HPDE6-E6E7 (cell line): ENCODE data around the gene CSAG3.
"Not testable (repeated sequence)": the region's sequence is repeated elsewhere in the genome, so short reads cannot be mapped to it uniquely, and the experiment has no call there.

ENCODE experiments used
- DNase-seq: peaks from one replicate; pipeline ENCODE4 v3.0.0; 2011; ENCODE audit warnings: missing footprints; ENCODE audit errors: extremely low spot score

Gene CSAG3

DNA sequence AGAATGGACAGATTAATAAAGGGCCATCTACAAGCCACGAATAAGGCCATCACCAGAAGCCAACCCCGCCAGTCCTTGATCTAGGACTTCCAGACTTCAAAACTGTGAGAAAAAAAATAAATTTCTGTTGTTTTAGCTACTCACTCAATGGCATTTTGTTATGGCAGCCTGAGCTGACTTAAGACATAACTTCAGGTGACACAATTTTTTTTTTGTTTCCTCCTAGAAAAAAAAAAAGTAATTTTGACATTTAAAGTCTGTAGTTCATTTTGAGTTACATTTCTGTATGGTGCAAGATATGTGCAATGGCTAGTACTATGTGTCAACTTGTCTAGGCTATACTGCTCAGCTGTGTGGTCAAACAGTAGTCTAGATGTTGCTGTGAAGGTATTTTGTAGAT is at the start of gene CSAG3:
CSAG3 (plus strand) TSS at position 301 of the 400 bp plus-strand sequence.
- DNase-seq = not testable (repeated sequence)

DNA sequence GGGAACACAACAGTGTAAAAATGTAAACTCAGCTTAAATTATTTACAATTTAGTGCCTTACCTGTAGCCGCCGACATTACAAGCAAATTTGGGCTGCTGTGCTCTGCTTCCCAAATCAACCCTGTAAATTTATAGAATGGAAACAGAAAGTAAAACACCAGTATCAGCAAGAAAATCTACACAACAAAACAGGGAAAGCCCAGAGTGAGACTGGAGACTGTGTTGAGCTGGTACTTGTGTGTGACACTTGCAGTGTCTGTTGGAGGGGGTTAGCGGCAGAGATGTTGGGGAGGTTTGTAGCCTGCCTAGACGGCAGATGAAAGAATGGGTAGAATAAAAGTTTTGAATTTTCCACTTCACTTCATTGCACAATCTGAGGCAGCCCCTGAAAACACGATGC is 45.8 kb upstream of the CSAG3 start:
- not testable (repeated sequence) for DNase-seq

GRCh38 chrX:152713815-152714787 is 44.9 kb upstream of the CSAG3 start, which contains the start of gene MAGEA2B:
Gene MAGEA2B, plus strand, starts transcription at chrX:152714628. Its CDS starts 2,479 bp downstream, at chrX:152717107.
- not testable (repeated sequence) for DNase-seq

DNA sequence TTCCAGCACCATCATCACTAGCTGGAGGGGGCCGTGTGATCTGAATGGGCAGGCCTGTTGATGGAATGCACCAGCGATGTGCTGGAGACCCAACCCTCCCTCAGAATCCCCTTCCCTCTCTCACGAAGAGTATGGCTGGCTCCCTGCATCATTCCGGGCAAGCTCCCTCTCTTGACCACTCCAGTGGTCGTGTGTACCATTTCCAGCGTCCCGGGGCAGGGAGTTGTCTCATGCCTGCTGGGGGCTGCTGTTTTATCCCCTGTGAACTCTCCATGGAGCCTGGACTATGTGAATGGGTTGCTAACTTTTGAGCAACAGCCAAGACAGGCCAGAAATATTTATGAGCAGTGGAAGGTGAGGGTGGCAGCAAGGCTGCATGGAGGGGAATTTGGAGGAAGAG is 33.6 kb upstream of the CSAG3 start:
- no peak for DNase-seq

GRCh38 chrX:152733261-152733975 is 25.6 kb upstream of the CSAG3 start, which contains the start of the genes CSAG1 and MAGEA12:
Gene CSAG1, minus strand, starts transcription at chrX:152733721. Its CDS starts 1,261 bp downstream, at chrX:152732460.
Gene MAGEA12, plus strand, starts transcription at chrX:152733757. Its CDS starts 2,405 bp downstream, at chrX:152736162.
- no peak for DNase-seq

DNA sequence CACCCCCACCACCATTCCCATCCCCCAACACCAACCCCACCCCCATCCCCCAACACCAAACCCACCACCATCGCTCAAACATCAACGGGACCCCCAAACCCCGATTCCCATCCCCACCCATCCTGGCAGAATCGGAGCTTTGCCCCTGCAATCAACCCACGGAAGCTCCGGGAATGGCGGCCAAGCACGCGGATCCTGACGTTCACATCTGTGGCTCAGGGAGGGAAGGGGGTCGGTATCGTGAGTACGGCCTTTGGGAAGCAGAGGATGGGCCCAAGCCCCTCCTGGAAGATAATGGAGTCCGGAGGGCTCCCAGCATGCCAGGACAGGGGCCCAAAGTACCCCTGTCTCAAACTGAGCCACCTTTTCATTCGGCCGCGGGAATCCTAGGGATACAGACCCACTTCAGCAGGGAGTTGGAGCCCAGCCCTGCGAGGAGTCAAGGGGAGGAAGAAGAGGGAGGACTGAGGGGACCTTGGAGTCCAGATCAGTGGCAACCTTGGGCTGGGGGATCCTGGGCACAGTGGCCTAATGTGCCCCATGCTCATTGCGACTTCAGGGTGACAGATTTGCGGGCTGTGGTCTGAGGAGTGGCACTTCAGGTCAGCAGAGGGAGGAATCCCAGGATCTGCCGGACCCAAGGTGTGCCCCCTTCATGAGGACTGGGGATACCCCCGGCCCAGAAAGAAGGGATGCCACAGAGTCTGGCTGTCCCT is 24.7 kb upstream of the CSAG3 start:
- DNase-seq = not testable (repeated sequence)

DNA sequence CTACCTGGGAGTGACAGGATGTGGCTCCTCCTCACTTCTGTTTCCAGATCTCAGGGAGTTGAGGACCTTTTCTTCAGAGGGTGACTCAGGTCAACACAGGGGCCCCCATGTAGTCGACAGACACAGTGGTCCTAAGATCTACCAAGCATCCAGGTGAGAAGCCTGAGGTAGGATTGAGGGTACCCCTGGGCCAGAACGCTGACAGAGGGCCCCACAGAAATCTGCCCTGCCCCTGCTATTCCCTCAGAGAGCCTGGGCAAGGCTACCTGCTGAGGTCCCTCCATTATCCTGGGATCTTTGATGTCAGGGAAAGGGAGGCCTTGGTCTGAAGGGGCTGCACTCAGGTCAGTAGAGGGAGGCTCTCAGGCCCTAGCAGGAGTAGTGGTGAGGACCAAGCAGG is 23.9 kb upstream of the CSAG3 start:
- DNase-seq = no peak

- DNase-seq = no peak
Observed at GRCh38 chrX:152735860-152736511, 23.0 kb upstream of the CSAG3 start.

DNA sequence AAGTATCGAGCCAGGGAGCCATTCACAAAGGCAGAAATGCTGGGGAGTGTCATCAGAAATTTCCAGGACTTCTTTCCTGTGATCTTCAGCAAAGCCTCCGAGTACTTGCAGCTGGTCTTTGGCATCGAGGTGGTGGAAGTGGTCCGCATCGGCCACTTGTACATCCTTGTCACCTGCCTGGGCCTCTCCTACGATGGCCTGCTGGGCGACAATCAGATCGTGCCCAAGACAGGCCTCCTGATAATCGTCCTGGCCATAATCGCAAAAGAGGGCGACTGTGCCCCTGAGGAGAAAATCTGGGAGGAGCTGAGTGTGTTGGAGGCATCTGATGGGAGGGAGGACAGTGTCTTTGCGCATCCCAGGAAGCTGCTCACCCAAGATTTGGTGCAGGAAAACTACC is 22.5 kb upstream of the CSAG3 start:
- DNase-seq = not testable (repeated sequence)

DNA sequence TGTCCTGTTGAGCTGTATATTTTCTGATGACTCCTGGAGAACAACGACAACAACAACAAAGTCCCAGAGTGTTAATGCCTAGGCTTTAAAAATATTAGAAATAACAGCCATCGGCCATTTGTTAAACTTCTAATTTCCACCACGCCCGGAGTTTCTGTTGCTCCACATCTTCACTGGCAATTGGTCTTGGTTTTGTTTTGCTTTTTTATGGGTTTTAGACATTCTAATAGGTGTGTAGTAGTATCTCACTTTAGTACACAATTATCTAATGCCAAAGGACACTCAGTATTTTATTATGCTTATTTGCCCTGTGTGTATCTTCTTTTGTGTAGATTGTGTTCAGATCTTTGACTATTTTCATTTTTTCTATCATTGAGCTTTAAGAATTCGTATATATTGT is 20.5 kb upstream of the CSAG3 start:
- DNase-seq = no peak

- not testable (repeated sequence) for DNase-seq
Observed at GRCh38 chrX:152753686-152754650, 5.0 kb upstream of the CSAG3 start, which contains the start of gene MAGEA2. Gene MAGEA2, minus strand, starts transcription at chrX:152753842. Its CDS starts 2,479 bp downstream, at chrX:152751363.

DNA sequence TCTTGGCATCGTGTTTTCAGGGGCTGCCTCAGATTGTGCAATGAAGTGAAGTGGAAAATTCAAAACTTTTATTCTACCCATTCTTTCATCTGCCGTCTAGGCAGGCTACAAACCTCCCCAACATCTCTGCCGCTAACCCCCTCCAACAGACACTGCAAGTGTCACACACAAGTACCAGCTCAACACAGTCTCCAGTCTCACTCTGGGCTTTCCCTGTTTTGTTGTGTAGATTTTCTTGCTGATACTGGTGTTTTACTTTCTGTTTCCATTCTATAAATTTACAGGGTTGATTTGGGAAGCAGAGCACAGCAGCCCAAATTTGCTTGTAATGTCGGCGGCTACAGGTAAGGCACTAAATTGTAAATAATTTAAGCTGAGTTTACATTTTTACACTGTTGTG is 4.1 kb upstream of the CSAG3 start:
- DNase-seq = not testable (repeated sequence)

DNA sequence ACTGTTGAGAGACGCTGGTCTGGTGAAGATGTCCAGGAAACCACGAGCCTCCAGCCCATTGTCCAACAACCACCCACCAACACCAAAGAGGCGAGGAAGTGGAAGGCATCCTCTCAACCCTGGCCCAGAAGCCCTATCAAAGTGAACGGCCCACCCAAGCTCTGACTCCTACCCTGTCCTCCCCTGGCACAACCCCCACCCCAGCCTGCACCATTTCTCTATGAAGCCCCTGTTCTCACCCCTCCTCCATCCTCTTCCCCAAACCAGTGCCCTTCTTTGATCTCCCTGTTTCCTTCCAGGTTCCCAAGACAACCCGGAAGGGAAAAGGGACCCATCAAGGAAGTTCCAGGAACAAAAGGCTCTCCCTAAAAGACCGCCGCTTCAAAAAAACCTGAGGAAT is 526 bp downstream of the CSAG3 start:
- not testable (repeated sequence) for DNase-seq

DNA sequence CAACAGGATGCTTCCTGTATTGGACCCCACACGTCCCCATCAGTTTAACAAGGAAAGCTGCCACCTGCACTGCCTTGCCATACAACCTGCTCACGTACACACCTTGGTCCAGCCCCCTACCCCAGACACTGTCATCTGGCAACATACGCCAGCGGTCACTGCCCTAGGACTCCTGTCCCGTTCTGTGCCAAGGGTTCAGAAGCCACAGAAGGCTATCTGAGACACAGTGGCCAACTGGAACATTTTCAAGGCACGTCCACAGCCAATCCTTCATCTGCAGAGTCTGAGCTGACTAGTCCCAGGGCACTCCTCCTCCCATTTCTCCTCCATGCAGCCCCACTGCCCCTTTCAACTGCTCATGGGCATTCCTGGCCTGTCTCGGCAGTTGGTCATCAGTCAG is 2.6 kb downstream of the CSAG3 start:
- DNase-seq = not testable (repeated sequence)

DNA sequence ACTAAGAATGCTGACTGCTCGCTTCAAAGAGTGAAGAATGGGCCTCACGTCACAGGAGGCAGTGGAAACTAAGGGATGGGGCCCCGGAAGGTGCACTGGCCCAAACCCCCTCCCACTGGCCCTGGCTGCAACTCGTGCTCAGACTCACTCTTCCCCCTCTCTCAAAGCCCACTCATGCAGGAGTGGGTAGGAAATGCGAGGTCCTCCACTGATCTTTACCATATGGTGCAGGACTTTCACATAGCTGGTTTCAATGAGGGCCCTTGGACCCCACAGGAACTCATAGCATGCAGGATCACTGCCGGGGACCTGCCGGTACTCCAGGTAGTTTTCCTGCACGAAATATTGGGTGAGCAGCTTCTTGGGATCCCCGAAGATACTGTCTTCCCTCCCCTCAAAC is 7.5 kb downstream of the CSAG3 start:
- not testable (repeated sequence) for DNase-seq

GRCh38 chrX:152769549-152770289 is 10.7 kb downstream of the CSAG3 start, which contains the start of gene MAGEA6:
Gene MAGEA6, minus strand, starts transcription at chrX:152769689. Its CDS starts 2,039 bp downstream, at chrX:152767650.
- not testable (repeated sequence) for DNase-seq

DNA sequence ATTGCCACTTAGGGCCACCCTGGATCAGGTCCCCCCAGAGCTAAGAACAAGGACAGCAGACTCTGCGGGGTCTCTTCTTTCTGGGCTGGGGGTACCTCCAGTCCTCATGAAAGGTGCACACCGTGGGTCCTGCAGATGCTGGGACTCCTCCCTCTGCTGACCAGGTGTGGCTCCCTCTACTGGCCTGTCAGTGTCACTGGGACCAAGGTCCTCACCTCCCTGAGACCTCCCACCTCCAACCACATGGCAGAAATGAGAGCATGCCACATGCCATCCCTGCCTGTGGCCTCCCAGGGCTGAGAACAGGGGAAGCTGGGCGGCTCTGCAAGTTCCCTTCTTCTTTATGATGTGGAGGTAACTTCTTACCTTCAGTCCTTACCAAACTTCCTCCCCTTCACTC is 28.0 kb downstream of the CSAG3 start:
- not testable (repeated sequence) for DNase-seq

DNA sequence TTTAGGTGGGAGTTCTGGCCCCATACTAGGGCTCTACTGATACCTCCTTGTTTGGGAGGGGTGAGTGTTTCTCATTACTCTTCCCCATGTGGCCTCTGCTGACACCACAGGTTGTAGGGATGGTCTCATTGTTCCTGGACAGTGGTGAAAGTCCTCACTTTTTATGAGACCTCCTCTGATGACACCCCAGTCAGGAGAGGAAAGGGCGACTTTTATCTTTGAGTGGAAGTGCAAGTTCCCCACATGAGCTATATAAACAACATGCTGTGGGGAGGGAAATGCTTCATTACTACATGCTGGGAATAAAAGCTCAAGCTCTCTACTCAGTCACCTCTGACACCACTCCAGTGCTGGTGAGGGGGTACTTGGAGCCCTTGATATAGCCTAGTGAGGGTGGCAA is 39.9 kb downstream of the CSAG3 start:
- no peak for DNase-seq

DNA sequence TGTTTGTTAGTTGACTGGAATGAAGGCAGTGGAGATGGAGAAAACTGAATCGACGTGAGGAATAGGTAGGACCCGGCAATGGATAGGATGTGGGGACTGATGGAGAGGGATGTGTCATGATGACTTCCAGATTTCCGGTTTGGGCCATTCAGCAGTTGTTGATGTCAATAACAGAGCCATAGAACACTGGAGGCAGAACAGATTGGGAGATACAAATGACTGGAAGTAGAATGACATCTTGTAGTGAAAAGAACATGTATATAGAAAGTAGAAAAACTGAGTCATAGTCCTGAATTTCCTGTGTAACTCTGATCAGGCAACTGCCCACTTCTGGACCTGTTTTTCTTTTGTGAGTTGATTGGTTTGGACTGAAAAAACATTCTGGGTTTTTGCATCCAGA is 47.0 kb downstream of the CSAG3 start:
- DNase-seq = no peak
